ENCODE results near the gene CLMN. TPM values are rescaled to one million over a fixed set of nuclear protein-coding genes. Genes with fewer than 3 reads are reported as not detected.
A peak's percentile ranks its signal among the peaks of the same experiment; 100 is the strongest.

Gene CLMN
- total and polyA plus RNA-seq, 10 of the 15 experiments (the other 5 are each of a cell fraction or from before 2014, with no cell fraction given): 7.8 to 49.3 (median 18.5) TPM

DNA sequence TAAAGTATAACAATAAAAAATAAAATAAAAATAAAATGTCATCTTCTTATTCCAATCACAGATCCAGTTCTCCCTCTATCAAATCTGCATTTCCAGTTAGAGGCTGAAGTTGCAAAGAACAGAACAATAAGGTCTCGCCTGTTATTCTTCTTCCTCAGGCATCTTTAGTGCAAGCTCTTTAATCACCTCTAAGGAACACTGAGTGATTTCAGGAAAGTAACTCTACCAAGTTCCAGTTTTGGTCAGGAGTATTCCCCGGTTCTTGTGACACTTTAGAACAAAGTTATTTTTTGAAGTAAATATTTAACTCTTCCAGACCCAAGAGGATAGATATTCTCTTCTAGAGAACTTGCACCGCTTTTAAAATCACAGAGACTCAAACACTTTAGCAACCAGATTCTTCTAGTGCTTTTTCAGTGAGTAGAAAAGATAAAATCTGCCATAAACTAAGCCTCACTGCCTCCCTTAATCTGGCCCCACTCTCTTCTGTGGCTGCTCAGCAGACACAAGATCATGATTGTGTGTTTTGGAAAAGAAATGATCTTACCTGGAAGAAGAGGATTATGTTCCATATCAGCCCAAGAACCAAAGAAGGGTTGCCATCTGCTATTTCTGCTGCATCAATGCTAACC is 104.5 kb downstream of the CLMN start (continued):
- TF ChIP-seq, protein P1, sequence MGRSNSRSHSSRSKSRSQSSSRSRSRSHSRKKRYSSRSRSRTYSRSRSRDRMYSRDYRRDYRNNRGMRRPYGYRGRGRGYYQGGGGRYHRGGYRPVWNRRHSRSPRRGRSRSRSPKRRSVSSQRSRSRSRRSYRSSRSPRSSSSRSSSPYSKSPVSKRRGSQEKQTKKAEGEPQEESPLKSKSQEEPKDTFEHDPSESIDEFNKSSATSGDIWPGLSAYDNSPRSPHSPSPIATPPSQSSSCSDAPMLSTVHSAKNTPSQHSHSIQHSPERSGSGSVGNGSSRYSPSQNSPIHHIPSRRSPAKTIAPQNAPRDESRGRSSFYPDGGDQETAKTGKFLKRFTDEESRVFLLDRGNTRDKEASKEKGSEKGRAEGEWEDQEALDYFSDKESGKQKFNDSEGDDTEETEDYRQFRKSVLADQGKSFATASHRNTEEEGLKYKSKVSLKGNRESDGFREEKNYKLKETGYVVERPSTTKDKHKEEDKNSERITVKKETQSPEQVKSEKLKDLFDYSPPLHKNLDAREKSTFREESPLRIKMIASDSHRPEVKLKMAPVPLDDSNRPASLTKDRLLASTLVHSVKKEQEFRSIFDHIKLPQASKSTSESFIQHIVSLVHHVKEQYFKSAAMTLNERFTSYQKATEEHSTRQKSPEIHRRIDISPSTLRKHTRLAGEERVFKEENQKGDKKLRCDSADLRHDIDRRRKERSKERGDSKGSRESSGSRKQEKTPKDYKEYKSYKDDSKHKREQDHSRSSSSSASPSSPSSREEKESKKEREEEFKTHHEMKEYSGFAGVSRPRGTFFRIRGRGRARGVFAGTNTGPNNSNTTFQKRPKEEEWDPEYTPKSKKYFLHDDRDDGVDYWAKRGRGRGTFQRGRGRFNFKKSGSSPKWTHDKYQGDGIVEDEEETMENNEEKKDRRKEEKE (IDR thresholded peaks at IDR 0.05): no peak
- TF ChIP-seq PAX5 (IDR thresholded peaks at IDR 0.05; ENCODE audit: borderline replicate concordance, low read depth, low read length): no peak
- TF ChIP-seq BACH1 (IDR thresholded peaks at IDR 0.05; ENCODE audit: borderline replicate concordance): no peak
- TF ChIP-seq TBL1XR1 (IDR thresholded peaks at IDR 0.05; ENCODE audit: low read depth, low read length): 0 out of 2 replicates have a peak, but pooled peaks have one; percentile 54
- TF ChIP-seq, protein P2, sequence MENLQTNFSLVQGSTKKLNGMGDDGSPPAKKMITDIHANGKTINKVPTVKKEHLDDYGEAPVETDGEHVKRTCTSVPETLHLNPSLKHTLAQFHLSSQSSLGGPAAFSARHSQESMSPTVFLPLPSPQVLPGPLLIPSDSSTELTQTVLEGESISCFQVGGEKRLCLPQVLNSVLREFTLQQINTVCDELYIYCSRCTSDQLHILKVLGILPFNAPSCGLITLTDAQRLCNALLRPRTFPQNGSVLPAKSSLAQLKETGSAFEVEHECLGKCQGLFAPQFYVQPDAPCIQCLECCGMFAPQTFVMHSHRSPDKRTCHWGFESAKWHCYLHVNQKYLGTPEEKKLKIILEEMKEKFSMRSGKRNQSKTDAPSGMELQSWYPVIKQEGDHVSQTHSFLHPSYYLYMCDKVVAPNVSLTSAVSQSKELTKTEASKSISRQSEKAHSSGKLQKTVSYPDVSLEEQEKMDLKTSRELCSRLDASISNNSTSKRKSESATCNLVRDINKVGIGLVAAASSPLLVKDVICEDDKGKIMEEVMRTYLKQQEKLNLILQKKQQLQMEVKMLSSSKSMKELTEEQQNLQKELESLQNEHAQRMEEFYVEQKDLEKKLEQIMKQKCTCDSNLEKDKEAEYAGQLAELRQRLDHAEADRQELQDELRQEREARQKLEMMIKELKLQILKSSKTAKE (IDR thresholded peaks at IDR 0.05; ENCODE audit: low read depth, poor library complexity, severe bottlenecking): no peak
- TF ChIP-seq, protein P3, sequence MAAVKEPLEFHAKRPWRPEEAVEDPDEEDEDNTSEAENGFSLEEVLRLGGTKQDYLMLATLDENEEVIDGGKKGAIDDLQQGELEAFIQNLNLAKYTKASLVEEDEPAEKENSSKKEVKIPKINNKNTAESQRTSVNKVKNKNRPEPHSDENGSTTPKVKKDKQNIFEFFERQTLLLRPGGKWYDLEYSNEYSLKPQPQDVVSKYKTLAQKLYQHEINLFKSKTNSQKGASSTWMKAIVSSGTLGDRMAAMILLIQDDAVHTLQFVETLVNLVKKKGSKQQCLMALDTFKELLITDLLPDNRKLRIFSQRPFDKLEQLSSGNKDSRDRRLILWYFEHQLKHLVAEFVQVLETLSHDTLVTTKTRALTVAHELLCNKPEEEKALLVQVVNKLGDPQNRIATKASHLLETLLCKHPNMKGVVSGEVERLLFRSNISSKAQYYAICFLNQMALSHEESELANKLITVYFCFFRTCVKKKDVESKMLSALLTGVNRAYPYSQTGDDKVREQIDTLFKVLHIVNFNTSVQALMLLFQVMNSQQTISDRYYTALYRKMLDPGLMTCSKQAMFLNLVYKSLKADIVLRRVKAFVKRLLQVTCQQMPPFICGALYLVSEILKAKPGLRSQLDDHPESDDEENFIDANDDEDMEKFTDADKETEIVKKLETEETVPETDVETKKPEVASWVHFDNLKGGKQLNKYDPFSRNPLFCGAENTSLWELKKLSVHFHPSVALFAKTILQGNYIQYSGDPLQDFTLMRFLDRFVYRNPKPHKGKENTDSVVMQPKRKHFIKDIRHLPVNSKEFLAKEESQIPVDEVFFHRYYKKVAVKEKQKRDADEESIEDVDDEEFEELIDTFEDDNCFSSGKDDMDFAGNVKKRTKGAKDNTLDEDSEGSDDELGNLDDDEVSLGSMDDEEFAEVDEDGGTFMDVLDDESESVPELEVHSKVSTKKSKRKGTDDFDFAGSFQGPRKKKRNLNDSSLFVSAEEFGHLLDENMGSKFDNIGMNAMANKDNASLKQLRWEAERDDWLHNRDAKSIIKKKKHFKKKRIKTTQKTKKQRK (IDR thresholded peaks at IDR 0.05; ENCODE audit: low read depth, low read length): no peak
- TF ChIP-seq, protein P4, sequence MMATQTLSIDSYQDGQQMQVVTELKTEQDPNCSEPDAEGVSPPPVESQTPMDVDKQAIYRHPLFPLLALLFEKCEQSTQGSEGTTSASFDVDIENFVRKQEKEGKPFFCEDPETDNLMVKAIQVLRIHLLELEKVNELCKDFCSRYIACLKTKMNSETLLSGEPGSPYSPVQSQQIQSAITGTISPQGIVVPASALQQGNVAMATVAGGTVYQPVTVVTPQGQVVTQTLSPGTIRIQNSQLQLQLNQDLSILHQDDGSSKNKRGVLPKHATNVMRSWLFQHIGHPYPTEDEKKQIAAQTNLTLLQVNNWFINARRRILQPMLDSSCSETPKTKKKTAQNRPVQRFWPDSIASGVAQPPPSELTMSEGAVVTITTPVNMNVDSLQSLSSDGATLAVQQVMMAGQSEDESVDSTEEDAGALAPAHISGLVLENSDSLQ (IDR thresholded peaks at IDR 0.05): no peak
- TF ChIP-seq, protein P5, sequence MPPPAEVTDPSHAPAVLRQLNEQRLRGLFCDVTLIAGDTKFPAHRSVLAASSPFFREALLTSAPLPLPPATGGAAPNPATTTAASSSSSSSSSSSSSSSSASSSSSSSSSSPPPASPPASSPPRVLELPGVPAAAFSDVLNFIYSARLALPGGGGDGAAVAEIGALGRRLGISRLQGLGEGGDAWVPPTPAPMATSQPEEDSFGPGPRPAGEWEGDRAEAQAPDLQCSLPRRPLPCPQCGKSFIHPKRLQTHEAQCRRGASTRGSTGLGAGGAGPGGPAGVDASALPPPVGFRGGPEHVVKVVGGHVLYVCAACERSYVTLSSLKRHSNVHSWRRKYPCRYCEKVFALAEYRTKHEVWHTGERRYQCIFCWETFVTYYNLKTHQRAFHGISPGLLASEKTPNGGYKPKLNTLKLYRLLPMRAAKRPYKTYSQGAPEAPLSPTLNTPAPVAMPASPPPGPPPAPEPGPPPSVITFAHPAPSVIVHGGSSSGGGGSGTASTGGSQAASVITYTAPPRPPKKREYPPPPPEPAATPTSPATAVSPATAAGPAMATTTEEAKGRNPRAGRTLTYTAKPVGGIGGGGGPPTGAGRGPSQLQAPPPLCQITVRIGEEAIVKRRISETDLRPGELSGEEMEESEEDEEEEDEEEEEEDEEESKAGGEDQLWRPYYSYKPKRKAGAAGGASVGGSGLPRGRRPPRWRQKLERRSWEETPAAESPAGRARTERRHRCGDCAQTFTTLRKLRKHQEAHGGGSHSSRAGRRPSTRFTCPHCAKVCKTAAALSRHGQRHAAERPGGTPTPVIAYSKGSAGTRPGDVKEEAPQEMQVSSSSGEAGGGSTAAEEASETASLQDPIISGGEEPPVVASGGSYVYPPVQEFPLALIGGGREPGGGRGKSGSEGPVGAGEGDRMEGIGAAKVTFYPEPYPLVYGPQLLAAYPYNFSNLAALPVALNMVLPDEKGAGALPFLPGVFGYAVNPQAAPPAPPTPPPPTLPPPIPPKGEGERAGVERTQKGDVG (CRISPR knock-in tag; IDR thresholded peaks at IDR 0.05): no peak
- TF ChIP-seq, protein P6, sequence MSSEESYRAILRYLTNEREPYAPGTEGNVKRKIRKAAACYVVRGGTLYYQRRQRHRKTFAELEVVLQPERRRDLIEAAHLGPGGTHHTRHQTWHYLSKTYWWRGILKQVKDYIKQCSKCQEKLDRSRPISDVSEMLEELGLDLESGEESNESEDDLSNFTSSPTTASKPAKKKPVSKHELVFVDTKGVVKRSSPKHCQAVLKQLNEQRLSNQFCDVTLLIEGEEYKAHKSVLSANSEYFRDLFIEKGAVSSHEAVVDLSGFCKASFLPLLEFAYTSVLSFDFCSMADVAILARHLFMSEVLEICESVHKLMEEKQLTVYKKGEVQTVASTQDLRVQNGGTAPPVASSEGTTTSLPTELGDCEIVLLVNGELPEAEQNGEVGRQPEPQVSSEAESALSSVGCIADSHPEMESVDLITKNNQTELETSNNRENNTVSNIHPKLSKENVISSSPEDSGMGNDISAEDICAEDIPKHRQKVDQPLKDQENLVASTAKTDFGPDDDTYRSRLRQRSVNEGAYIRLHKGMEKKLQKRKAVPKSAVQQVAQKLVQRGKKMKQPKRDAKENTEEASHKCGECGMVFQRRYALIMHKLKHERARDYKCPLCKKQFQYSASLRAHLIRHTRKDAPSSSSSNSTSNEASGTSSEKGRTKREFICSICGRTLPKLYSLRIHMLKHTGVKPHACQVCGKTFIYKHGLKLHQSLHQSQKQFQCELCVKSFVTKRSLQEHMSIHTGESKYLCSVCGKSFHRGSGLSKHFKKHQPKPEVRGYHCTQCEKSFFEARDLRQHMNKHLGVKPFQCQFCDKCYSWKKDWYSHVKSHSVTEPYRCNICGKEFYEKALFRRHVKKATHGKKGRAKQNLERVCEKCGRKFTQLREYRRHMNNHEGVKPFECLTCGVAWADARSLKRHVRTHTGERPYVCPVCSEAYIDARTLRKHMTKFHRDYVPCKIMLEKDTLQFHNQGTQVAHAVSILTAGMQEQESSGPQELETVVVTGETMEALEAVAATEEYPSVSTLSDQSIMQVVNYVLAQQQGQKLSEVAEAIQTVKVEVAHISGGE (CRISPR knock-in tag; IDR thresholded peaks at IDR 0.05): no peak
- TF ChIP-seq CBFB (IDR thresholded peaks at IDR 0.05; ENCODE audit: low read depth): no peak
- TF ChIP-seq RELA (IDR thresholded peaks at IDR 0.05; ENCODE audit: borderline replicate concordance, partially characterized antibody): no peak
- no peak for TF ChIP-seq RBBP5 (conservative IDR thresholded peaks at IDR 0.05)

Data from GM12878 (cell line).